ENCODE results near the gene GRIK2. TPM values are rescaled to one million over a fixed set of nuclear protein-coding genes. Genes with fewer than 3 reads are reported as not detected.

The GRIK2 gene
- total RNA-seq, 1 donor from 2014 or later = 3.7 TPM

DNA sequence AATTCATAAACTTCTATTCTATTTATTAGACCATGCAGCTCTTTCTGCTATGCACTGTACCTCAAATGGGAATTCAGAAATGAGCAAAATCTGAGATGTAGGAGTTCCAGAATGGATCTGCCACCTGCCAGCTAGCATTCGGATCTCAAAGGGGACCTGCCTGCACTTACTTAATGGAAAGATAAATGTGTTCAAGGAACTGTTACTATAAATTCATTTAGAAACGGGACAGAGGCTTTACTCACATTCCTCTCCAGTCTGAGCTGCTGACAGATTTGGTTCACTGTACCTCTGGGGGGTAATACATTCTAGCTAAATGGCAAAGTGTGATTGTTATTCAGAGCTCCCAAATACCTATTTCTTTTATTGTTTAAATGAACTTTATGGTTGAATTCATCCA is 384.1 kb downstream of the GRIK2 start:
- H3K27ac ChIP-seq (ENCODE audit: low read depth, low read length) = no peak overlapping the region
- no peaks in the 10 kb centered on the region for H3K36me3 ChIP-seq (ENCODE audit: control insufficient read depth in 3 of 3, insufficient read depth in 3 of 3, low read length in 3 of 3)
- peaks cover 0 to 2% (median 0%) of the 10 kb centered on the region in 3 donors for H3K4me1 ChIP-seq (ENCODE audit: control insufficient read depth in 3 of 3, insufficient read depth in 3 of 3, low read length in 3 of 3)
- H3K9ac ChIP-seq (ENCODE audit: low read depth in 1 of 3, low read length in 3 of 3) = no peak overlapping the region
- H3K9me3 ChIP-seq (ENCODE audit: control insufficient read depth in 3 of 3, low read length in 3 of 3) = no peaks in the 10 kb centered on the region
- H3K27me3 ChIP-seq (ENCODE audit: control insufficient read depth in 3 of 3, insufficient read depth in 3 of 3, low read length in 3 of 3) = no peaks in the 10 kb centered on the region
- no peak overlapping the region for H3K4me3 ChIP-seq (ENCODE audit: low read length in 3 of 3)

GRCh38 chr6:101779051-101779844 is 385.7 kb downstream of the GRIK2 start:
- Histone ChIP-seq H3K4me1 (ENCODE audit: control insufficient read depth in 3 of 3, insufficient read depth in 3 of 3, low read length in 3 of 3) (peaks cover 0 to 2% (median 0%) of the 10 kb centered on the region in 3 donors), H3K9ac (ENCODE audit: low read depth in 1 of 3, low read length in 3 of 3) (no peak overlapping the region), H3K27me3 (ENCODE audit: control insufficient read depth in 3 of 3, insufficient read depth in 3 of 3, low read length in 3 of 3) (no peaks in the 10 kb centered on the region), H3K36me3 (ENCODE audit: control insufficient read depth in 3 of 3, insufficient read depth in 3 of 3, low read length in 3 of 3) (no peaks in the 10 kb centered on the region), H3K4me3 (ENCODE audit: low read length in 3 of 3) (no peak overlapping the region), H3K27ac (ENCODE audit: low read depth, low read length) (no peak overlapping the region), H3K9me3 (ENCODE audit: control insufficient read depth in 3 of 3, low read length in 3 of 3) (peaks cover 0 to 3% (median 0%) of the 10 kb centered on the region in 3 donors)

GRCh38 chr6:101783287-101783686 is 389.8 kb downstream of the GRIK2 start:
- no peak overlapping the region for H3K27ac ChIP-seq (ENCODE audit: low read depth, low read length)
- no peak overlapping the region for H3K4me3 ChIP-seq (ENCODE audit: low read length in 3 of 3)
- H3K4me1 ChIP-seq (ENCODE audit: control insufficient read depth in 3 of 3, insufficient read depth in 3 of 3, low read length in 3 of 3) = no peaks in the 10 kb centered on the region
- H3K36me3 ChIP-seq (ENCODE audit: control insufficient read depth in 3 of 3, insufficient read depth in 3 of 3, low read length in 3 of 3) = no peaks in the 10 kb centered on the region
- H3K27me3 ChIP-seq (ENCODE audit: control insufficient read depth in 3 of 3, insufficient read depth in 3 of 3, low read length in 3 of 3) = no peaks in the 10 kb centered on the region
- peaks cover 0 to 3% (median 2%) of the 10 kb centered on the region in 3 donors for H3K9me3 ChIP-seq (ENCODE audit: control insufficient read depth in 3 of 3, low read length in 3 of 3)
- H3K9ac ChIP-seq (ENCODE audit: low read depth in 1 of 3, low read length in 3 of 3) = no peak overlapping the region

DNA sequence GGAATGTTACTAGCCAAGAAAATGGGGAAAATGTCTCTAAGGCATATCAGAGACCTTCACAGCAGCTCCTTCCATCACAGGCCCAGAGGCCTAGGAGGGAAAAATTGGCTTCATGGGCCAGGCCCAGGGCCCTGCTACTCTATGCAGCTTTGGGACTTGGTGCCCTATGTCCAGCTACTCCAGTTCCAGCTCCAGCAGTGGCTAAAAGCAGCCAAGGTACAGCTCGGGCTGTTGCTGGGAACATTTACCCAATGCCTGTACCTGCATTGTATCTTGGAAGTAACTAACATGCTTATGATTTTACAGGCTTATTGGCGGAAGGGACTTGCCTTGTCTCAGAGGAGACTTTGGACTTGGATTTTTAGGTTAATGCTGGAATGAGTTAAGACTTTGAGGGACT is 390.6 kb downstream of the GRIK2 start:
- peaks cover 0 to 3% (median 2%) of the 10 kb centered on the region in 3 donors for H3K9me3 ChIP-seq (ENCODE audit: control insufficient read depth in 3 of 3, low read length in 3 of 3)
- H3K27me3 ChIP-seq (ENCODE audit: control insufficient read depth in 3 of 3, insufficient read depth in 3 of 3, low read length in 3 of 3) = no peaks in the 10 kb centered on the region
- H3K27ac ChIP-seq (ENCODE audit: low read depth, low read length) = no peak overlapping the region
- H3K4me1 ChIP-seq (ENCODE audit: control insufficient read depth in 3 of 3, insufficient read depth in 3 of 3, low read length in 3 of 3) = no peaks in the 10 kb centered on the region
- no peaks in the 10 kb centered on the region for H3K36me3 ChIP-seq (ENCODE audit: control insufficient read depth in 3 of 3, insufficient read depth in 3 of 3, low read length in 3 of 3)
- H3K9ac ChIP-seq (ENCODE audit: low read depth in 1 of 3, low read length in 3 of 3) = no peak overlapping the region
- no peak overlapping the region for H3K4me3 ChIP-seq (ENCODE audit: low read length in 3 of 3)

GRCh38 chr6:101799531-101799930 is 406.0 kb downstream of the GRIK2 start:
- H3K9ac ChIP-seq (ENCODE audit: low read depth in 1 of 3, low read length in 3 of 3) = no peak overlapping the region
- no peaks in the 10 kb centered on the region for H3K27me3 ChIP-seq (ENCODE audit: control insufficient read depth in 3 of 3, insufficient read depth in 3 of 3, low read length in 3 of 3)
- H3K36me3 ChIP-seq (ENCODE audit: control insufficient read depth in 3 of 3, insufficient read depth in 3 of 3, low read length in 3 of 3) = no peaks in the 10 kb centered on the region
- H3K27ac ChIP-seq (ENCODE audit: low read depth, low read length) = no peak overlapping the region
- H3K4me1 ChIP-seq (ENCODE audit: control insufficient read depth in 3 of 3, insufficient read depth in 3 of 3, low read length in 3 of 3) = no peaks in the 10 kb centered on the region
- no peaks in the 10 kb centered on the region for H3K9me3 ChIP-seq (ENCODE audit: control insufficient read depth in 3 of 3, low read length in 3 of 3)
- no peak overlapping the region for H3K4me3 ChIP-seq (ENCODE audit: low read length in 3 of 3)

DNA sequence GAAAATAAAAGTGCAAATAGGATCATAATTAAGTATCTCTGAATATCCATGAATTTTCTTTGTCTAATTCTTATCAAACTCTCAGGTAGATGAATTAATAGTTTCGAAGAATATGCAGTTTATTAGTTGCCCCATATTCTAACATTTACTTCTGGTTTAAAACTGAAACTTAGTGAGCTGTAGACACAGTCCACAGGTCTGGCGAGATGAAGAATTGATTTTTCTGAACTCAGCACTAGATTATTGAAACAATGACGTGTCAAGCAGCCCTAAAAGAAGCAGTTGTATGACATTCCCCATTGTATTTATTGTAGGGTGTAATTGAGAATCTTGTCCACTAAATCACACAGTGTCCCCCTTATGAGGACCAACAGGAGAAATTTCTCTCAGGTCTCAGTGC is 407.1 kb downstream of the GRIK2 start:
- Histone ChIP-seq H3K4me1 (ENCODE audit: control insufficient read depth in 3 of 3, insufficient read depth in 3 of 3, low read length in 3 of 3) (no peaks in the 10 kb centered on the region), H3K27me3 (ENCODE audit: control insufficient read depth in 3 of 3, insufficient read depth in 3 of 3, low read length in 3 of 3) (no peaks in the 10 kb centered on the region), H3K9me3 (ENCODE audit: control insufficient read depth in 3 of 3, low read length in 3 of 3) (no peaks in the 10 kb centered on the region), H3K27ac (ENCODE audit: low read depth, low read length) (no peak overlapping the region), H3K4me3 (ENCODE audit: low read length in 3 of 3) (no peak overlapping the region), H3K36me3 (ENCODE audit: control insufficient read depth in 3 of 3, insufficient read depth in 3 of 3, low read length in 3 of 3) (no peaks in the 10 kb centered on the region), H3K9ac (ENCODE audit: low read depth in 1 of 3, low read length in 3 of 3) (no peak overlapping the region)

GRCh38 chr6:101803136-101803535 is 409.6 kb downstream of the GRIK2 start:
- H3K9me3 ChIP-seq (ENCODE audit: control insufficient read depth in 3 of 3, low read length in 3 of 3) = no peaks in the 10 kb centered on the region
- H3K4me3 ChIP-seq (ENCODE audit: low read length in 3 of 3) = no peak overlapping the region
- no peaks in the 10 kb centered on the region for H3K36me3 ChIP-seq (ENCODE audit: control insufficient read depth in 3 of 3, insufficient read depth in 3 of 3, low read length in 3 of 3)
- no peak overlapping the region for H3K9ac ChIP-seq (ENCODE audit: low read depth in 1 of 3, low read length in 3 of 3)
- no peaks in the 10 kb centered on the region for H3K27me3 ChIP-seq (ENCODE audit: control insufficient read depth in 3 of 3, insufficient read depth in 3 of 3, low read length in 3 of 3)
- H3K27ac ChIP-seq (ENCODE audit: low read depth, low read length) = no peak overlapping the region
- H3K4me1 ChIP-seq (ENCODE audit: control insufficient read depth in 3 of 3, insufficient read depth in 3 of 3, low read length in 3 of 3) = no peaks in the 10 kb centered on the region

DNA sequence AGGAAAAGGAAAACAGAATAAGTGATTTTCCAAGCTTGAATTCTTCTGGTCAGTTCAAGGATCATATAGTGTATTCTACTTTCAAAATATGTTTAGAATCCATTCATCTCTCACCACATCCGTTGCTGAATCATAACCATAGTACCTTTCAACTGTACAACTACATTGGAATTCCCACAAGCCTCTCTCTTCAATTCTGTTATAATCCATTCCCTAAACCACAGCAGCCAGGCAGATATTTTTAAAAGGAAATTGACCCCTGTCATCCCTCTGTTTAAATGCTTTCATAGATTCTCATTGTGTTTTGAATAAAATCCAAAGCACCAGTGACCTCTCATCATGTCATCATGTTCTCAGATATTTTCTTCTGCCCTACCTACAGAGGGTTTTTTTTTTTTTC is 412.7 kb downstream of the GRIK2 start:
- Histone ChIP-seq H3K4me1 (ENCODE audit: control insufficient read depth in 3 of 3, insufficient read depth in 3 of 3, low read length in 3 of 3) (no peaks in the 10 kb centered on the region), H3K36me3 (ENCODE audit: control insufficient read depth in 3 of 3, insufficient read depth in 3 of 3, low read length in 3 of 3) (no peaks in the 10 kb centered on the region), H3K4me3 (ENCODE audit: low read length in 3 of 3) (no peak overlapping the region), H3K27me3 (ENCODE audit: control insufficient read depth in 3 of 3, insufficient read depth in 3 of 3, low read length in 3 of 3) (no peaks in the 10 kb centered on the region), H3K27ac (ENCODE audit: low read depth, low read length) (no peak overlapping the region), H3K9me3 (ENCODE audit: control insufficient read depth in 3 of 3, low read length in 3 of 3) (no peaks in the 10 kb centered on the region), H3K9ac (ENCODE audit: low read depth in 1 of 3, low read length in 3 of 3) (no peak overlapping the region)

DNA sequence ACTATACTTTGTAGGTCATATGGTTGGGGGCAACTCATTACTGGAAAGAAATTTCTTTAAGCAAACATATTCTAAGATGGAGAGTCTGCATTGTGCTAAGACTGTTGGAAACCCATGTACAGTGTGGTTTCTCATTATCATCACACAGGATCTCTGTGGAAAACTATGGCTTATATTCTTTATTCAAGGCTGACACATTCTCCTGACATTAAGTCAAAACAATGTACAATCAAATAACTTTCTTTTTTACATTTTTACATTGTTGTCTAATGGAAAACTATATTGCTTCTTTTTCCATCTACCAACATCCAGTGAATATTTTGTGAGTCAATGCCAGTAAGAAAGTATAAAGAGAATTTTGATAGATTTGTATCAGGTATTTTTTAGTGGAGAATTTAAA is 417.6 kb downstream of the GRIK2 start:
- Histone ChIP-seq H3K27ac (ENCODE audit: low read depth, low read length) (no peak overlapping the region), H3K9ac (ENCODE audit: low read depth in 1 of 3, low read length in 3 of 3) (no peak overlapping the region), H3K27me3 (ENCODE audit: control insufficient read depth in 3 of 3, insufficient read depth in 3 of 3, low read length in 3 of 3) (no peaks in the 10 kb centered on the region), H3K9me3 (ENCODE audit: control insufficient read depth in 3 of 3, low read length in 3 of 3) (no peaks in the 10 kb centered on the region), H3K36me3 (ENCODE audit: control insufficient read depth in 3 of 3, insufficient read depth in 3 of 3, low read length in 3 of 3) (no peaks in the 10 kb centered on the region), H3K4me1 (ENCODE audit: control insufficient read depth in 3 of 3, insufficient read depth in 3 of 3, low read length in 3 of 3) (no peaks in the 10 kb centered on the region), H3K4me3 (ENCODE audit: low read length in 3 of 3) (no peak overlapping the region)

GRCh38 chr6:101816716-101817115 is 423.2 kb downstream of the GRIK2 start:
- Histone ChIP-seq H3K27me3 (ENCODE audit: control insufficient read depth in 3 of 3, insufficient read depth in 3 of 3, low read length in 3 of 3) (no peaks in the 10 kb centered on the region), H3K9ac (ENCODE audit: low read depth in 1 of 3, low read length in 3 of 3) (no peak overlapping the region), H3K4me1 (ENCODE audit: control insufficient read depth in 3 of 3, insufficient read depth in 3 of 3, low read length in 3 of 3) (no peaks in the 10 kb centered on the region), H3K36me3 (ENCODE audit: control insufficient read depth in 3 of 3, insufficient read depth in 3 of 3, low read length in 3 of 3) (no peaks in the 10 kb centered on the region), H3K9me3 (ENCODE audit: control insufficient read depth in 3 of 3, low read length in 3 of 3) (no peaks in the 10 kb centered on the region), H3K27ac (ENCODE audit: low read depth, low read length) (no peak overlapping the region), H3K4me3 (ENCODE audit: low read length in 3 of 3) (no peak overlapping the region)

Data from skeletal muscle tissue (tissue), 4 donors.